ENCODE measurements around the gene ZNRF1. TPM values are rescaled to one million over a fixed set of nuclear protein-coding genes. Genes with fewer than 3 reads are reported as not detected.
A peak's percentile ranks its signal among the peaks of the same experiment; 100 is the strongest.

ZNRF1 gene
- total and polyA plus RNA-seq, 9 donors: 15.2 to 47.0 (median 45.2) TPM

GRCh38 chr16:74999609-75000480 is 1.0 kb downstream of the ZNRF1 start:
- WGBS (ENCODE audit: insufficient coverage): under 1% methylated on average over 71 of the region's 71 CpGs
- peaks cover 3% of the 10 kb centered on the region for H3K36me3 ChIP-seq (ENCODE audit: control insufficient read depth, insufficient read depth, low read length)
- H3K4me1 ChIP-seq (ENCODE audit: control insufficient read depth, insufficient read depth, low read length): peaks cover 24% of the 10 kb centered on the region
- no peaks in the 10 kb centered on the region for H3K27me3 ChIP-seq (ENCODE audit: control insufficient read depth, insufficient read depth, low read length)
- peak overlapping the region; percentile 75 for H3K27ac ChIP-seq (ENCODE audit: low read length)
- no peaks in the 10 kb centered on the region for H3K9me3 ChIP-seq (replicated peaks; ENCODE audit: control insufficient read depth, low read depth, low read length)
- peak; percentile 62 for DNase-seq
- peak overlapping the region; percentile 83 for H3K4me3 ChIP-seq (ENCODE audit: low read length)

GRCh38 chr16:75000481-75001081 is 1.8 kb downstream of the ZNRF1 start:
- no peaks in the 10 kb centered on the region for H3K27me3 ChIP-seq (ENCODE audit: control insufficient read depth, insufficient read depth, low read length)
- H3K36me3 ChIP-seq (ENCODE audit: control insufficient read depth, insufficient read depth, low read length): peaks cover 3% of the 10 kb centered on the region
- no peaks in the 10 kb centered on the region for H3K9me3 ChIP-seq (replicated peaks; ENCODE audit: control insufficient read depth, low read depth, low read length)
- peak; percentile 49 for DNase-seq
- peak overlapping the region; percentile 57 for H3K27ac ChIP-seq (ENCODE audit: low read length)
- H3K4me1 ChIP-seq (ENCODE audit: control insufficient read depth, insufficient read depth, low read length): peaks cover 24% of the 10 kb centered on the region
- peak overlapping the region; percentile 83 for H3K4me3 ChIP-seq (ENCODE audit: low read length)
- 5% methylated on average over 12 of the region's 15 CpGs for WGBS (ENCODE audit: insufficient coverage)

- Histone ChIP-seq H3K27ac (ENCODE audit: low read length) (no peak overlapping the region), H3K36me3 (ENCODE audit: control insufficient read depth, insufficient read depth, low read length) (peaks cover 3% of the 10 kb centered on the region), H3K4me3 (ENCODE audit: low read length) (no peak overlapping the region), H3K27me3 (ENCODE audit: control insufficient read depth, insufficient read depth, low read length) (no peaks in the 10 kb centered on the region), H3K9me3 (replicated peaks; ENCODE audit: control insufficient read depth, low read depth, low read length) (no peaks in the 10 kb centered on the region), H3K4me1 (ENCODE audit: control insufficient read depth, insufficient read depth, low read length) (peaks cover 24% of the 10 kb centered on the region)
- 56% methylated on average over 7 of the region's 9 CpGs for WGBS (ENCODE audit: insufficient coverage)
- no peak for DNase-seq
Observed at GRCh38 chr16:75002474-75002873, 3.6 kb downstream of the ZNRF1 start.

- no peak for DNase-seq
- WGBS (ENCODE audit: insufficient coverage): 68% methylated on average over 3 of the region's 5 CpGs
- H3K36me3 ChIP-seq (ENCODE audit: control insufficient read depth, insufficient read depth, low read length): peaks cover 3% of the 10 kb centered on the region
- no peak overlapping the region for H3K4me3 ChIP-seq (ENCODE audit: low read length)
- H3K9me3 ChIP-seq (replicated peaks; ENCODE audit: control insufficient read depth, low read depth, low read length): no peaks in the 10 kb centered on the region
- peaks cover 22% of the 10 kb centered on the region for H3K4me1 ChIP-seq (ENCODE audit: control insufficient read depth, insufficient read depth, low read length)
- H3K27me3 ChIP-seq (ENCODE audit: control insufficient read depth, insufficient read depth, low read length): no peaks in the 10 kb centered on the region
- H3K27ac ChIP-seq (ENCODE audit: low read length): no peak overlapping the region
Observed at GRCh38 chr16:75003931-75004330, 5.1 kb downstream of the ZNRF1 start.

- peaks cover 3% of the 10 kb centered on the region for H3K36me3 ChIP-seq (ENCODE audit: control insufficient read depth, insufficient read depth, low read length)
- no CpG with 5 or more reads among the region's 3 CpGs for WGBS (ENCODE audit: insufficient coverage)
- no peak overlapping the region for H3K27ac ChIP-seq (ENCODE audit: low read length)
- no peak for DNase-seq
- no peaks in the 10 kb centered on the region for H3K9me3 ChIP-seq (replicated peaks; ENCODE audit: control insufficient read depth, low read depth, low read length)
- no peak overlapping the region for H3K4me3 ChIP-seq (ENCODE audit: low read length)
- peaks cover 22% of the 10 kb centered on the region for H3K4me1 ChIP-seq (ENCODE audit: control insufficient read depth, insufficient read depth, low read length)
- no peaks in the 10 kb centered on the region for H3K27me3 ChIP-seq (ENCODE audit: control insufficient read depth, insufficient read depth, low read length)
Observed at GRCh38 chr16:75004460-75004859, 5.6 kb downstream of the ZNRF1 start.

GRCh38 chr16:75005697-75006096 is 6.9 kb downstream of the ZNRF1 start:
- WGBS (ENCODE audit: insufficient coverage): no CpG with 5 or more reads among the region's 4 CpGs
- DNase-seq: no peak
- peaks cover 3% of the 10 kb centered on the region for H3K36me3 ChIP-seq (ENCODE audit: control insufficient read depth, insufficient read depth, low read length)
- H3K27me3 ChIP-seq (ENCODE audit: control insufficient read depth, insufficient read depth, low read length): no peaks in the 10 kb centered on the region
- no peaks in the 10 kb centered on the region for H3K9me3 ChIP-seq (replicated peaks; ENCODE audit: control insufficient read depth, low read depth, low read length)
- H3K4me3 ChIP-seq (ENCODE audit: low read length): no peak overlapping the region
- peaks cover 13% of the 10 kb centered on the region for H3K4me1 ChIP-seq (ENCODE audit: control insufficient read depth, insufficient read depth, low read length)
- no peak overlapping the region for H3K27ac ChIP-seq (ENCODE audit: low read length)

- no CpG with 5 or more reads among the region's 1 CpG for WGBS (ENCODE audit: insufficient coverage)
- DNase-seq: no peak
- peaks cover 2% of the 10 kb centered on the region for H3K36me3 ChIP-seq (ENCODE audit: control insufficient read depth, insufficient read depth, low read length)
- no peak overlapping the region for H3K27ac ChIP-seq (ENCODE audit: low read length)
- no peaks in the 10 kb centered on the region for H3K9me3 ChIP-seq (replicated peaks; ENCODE audit: control insufficient read depth, low read depth, low read length)
- H3K4me1 ChIP-seq (ENCODE audit: control insufficient read depth, insufficient read depth, low read length): peaks cover 14% of the 10 kb centered on the region
- H3K27me3 ChIP-seq (ENCODE audit: control insufficient read depth, insufficient read depth, low read length): no peaks in the 10 kb centered on the region
- H3K4me3 ChIP-seq (ENCODE audit: low read length): no peak overlapping the region
Observed at GRCh38 chr16:75007443-75007842, 8.6 kb downstream of the ZNRF1 start.

GRCh38 chr16:75010427-75010826 is 11.6 kb downstream of the ZNRF1 start:
- Histone ChIP-seq H3K27me3 (ENCODE audit: control insufficient read depth, insufficient read depth, low read length) (no peaks in the 10 kb centered on the region), H3K9me3 (replicated peaks; ENCODE audit: control insufficient read depth, low read depth, low read length) (no peaks in the 10 kb centered on the region), H3K36me3 (ENCODE audit: control insufficient read depth, insufficient read depth, low read length) (no peaks in the 10 kb centered on the region), H3K4me1 (ENCODE audit: control insufficient read depth, insufficient read depth, low read length) (peaks cover 11% of the 10 kb centered on the region), H3K27ac (ENCODE audit: low read length) (no peak overlapping the region), H3K4me3 (ENCODE audit: low read length) (no peak overlapping the region)
- no CpG with 5 or more reads among the region's 3 CpGs for WGBS (ENCODE audit: insufficient coverage)
- no peak for DNase-seq

- no peaks in the 10 kb centered on the region for H3K27me3 ChIP-seq (ENCODE audit: control insufficient read depth, insufficient read depth, low read length)
- no peaks in the 10 kb centered on the region for H3K36me3 ChIP-seq (ENCODE audit: control insufficient read depth, insufficient read depth, low read length)
- H3K4me1 ChIP-seq (ENCODE audit: control insufficient read depth, insufficient read depth, low read length): peaks cover 11% of the 10 kb centered on the region
- no peak overlapping the region for H3K4me3 ChIP-seq (ENCODE audit: low read length)
- no peaks in the 10 kb centered on the region for H3K9me3 ChIP-seq (replicated peaks; ENCODE audit: control insufficient read depth, low read depth, low read length)
- peak overlapping the region; percentile 78 for H3K27ac ChIP-seq (ENCODE audit: low read length)
- peak; percentile 58 for DNase-seq
- 7% methylated on average over 2 of the region's 3 CpGs for WGBS (ENCODE audit: insufficient coverage)
Observed at GRCh38 chr16:75011634-75012307, 12.9 kb downstream of the ZNRF1 start.

Measured in muscle of leg (tissue), 11 donors.